ENCODE measurements around the gene RIPK1.
"Not testable (repeated sequence)": the region's sequence is repeated elsewhere in the genome, so short reads cannot be mapped to it uniquely, and the experiment has no call there.

RIPK1 gene

DNA sequence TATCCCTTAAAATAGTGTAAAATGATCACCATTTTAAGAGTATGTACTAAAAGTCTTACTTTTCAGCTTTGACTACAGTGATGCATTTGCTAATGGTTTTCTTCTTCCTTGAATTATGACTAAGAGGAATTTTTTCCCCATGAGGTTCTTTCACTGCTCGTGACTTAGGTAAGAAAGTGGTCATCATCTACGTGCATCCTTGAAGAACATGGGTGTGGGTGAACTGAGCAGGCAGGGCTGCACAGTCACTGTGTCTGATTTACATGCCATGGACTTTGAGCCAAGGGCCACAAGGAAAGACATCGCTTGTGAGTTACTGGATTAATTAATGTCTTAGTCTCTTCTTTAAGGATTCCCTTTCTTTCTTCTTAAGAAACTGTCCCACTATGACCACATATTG, 35.3 kb upstream of the RIPK1 start:
- no peaks in the 10 kb centered on the region for H3K4me1 ChIP-seq (ENCODE audit: insufficient read depth, low read length)
- H3K9ac ChIP-seq (ENCODE audit: low read length), result no peak overlapping the region
- no peak overlapping the region for H3K27ac ChIP-seq (ENCODE audit: low read depth, low read length)

DNA sequence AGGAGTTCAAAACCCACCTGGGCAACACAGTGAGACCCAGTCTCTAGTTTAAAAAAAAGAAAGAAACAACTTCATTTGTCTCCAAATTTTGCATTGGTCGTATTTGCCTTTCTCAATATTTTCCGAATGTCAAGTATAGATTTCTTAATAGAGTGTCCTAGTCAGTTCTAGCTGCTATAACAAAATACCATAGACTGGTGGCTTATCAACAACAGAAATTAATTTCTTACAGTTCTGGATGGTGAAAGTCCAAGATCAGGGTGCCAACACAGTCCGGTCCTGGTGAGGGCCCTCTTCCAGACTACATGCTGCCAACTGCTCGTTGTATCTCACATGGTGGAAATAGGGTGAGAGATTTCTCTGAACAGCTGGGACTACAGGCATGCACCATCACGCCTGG, 34.6 kb upstream of the RIPK1 start:
- Histone ChIP-seq H3K9ac (ENCODE audit: low read length) (no peak overlapping the region), H3K36me3 (ENCODE audit: insufficient read depth, low read length) (no peaks in the 10 kb centered on the region), H3K27ac (ENCODE audit: low read depth, low read length) (no peak overlapping the region)

More for the DNA sequence above, 35.3 kb upstream of the RIPK1 start:
- no peaks in the 10 kb centered on the region for H3K27me3 ChIP-seq (ENCODE audit: control insufficient read depth in 1 of 2, insufficient read depth in 2 of 2, low read length in 2 of 2)
- H3K4me3 ChIP-seq (ENCODE audit: low read depth in 1 of 2, low read length in 2 of 2), result no peak overlapping the region
- H3K9me3 ChIP-seq (ENCODE audit: low read length), result no peaks in the 10 kb centered on the region
- H3K36me3 ChIP-seq (ENCODE audit: insufficient read depth, low read length), result no peaks in the 10 kb centered on the region

DNA sequence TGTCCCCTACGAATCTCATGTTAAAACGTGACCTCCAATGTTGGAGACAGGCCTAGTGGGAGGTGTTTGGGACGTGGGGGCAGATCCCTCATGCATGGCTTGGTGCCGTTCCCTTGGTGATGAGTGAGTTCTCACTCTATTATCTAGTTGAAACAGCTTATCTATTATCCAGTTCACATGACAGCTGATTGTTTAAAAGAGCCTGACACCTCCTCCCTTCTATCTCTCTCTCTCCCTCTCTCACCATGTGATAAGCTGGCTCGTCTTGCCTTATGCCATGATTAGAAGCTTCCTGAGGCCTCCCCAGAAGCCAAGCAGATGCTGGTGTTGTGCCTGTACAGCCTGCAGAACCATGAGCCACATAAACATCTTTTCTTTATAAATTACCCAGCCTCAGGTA, 32.9 kb upstream of the RIPK1 start:
- Histone ChIP-seq H3K27me3 (ENCODE audit: control insufficient read depth in 1 of 2, insufficient read depth in 2 of 2, low read length in 2 of 2) (no peaks in the 10 kb centered on the region), H3K9me3 (ENCODE audit: low read length) (no peaks in the 10 kb centered on the region), H3K36me3 (ENCODE audit: insufficient read depth, low read length) (no peaks in the 10 kb centered on the region), H3K4me1 (ENCODE audit: insufficient read depth, low read length) (no peaks in the 10 kb centered on the region), H3K27ac (ENCODE audit: low read depth, low read length) (no peak overlapping the region), H3K9ac (ENCODE audit: low read length) (no peak overlapping the region), H3K4me3 (ENCODE audit: low read depth in 1 of 2, low read length in 2 of 2) (no peak overlapping the region)

More for the DNA sequence above, 34.6 kb upstream of the RIPK1 start:
- no peak overlapping the region for H3K4me3 ChIP-seq (ENCODE audit: low read depth in 1 of 2, low read length in 2 of 2)
- H3K27me3 ChIP-seq (ENCODE audit: control insufficient read depth in 1 of 2, insufficient read depth in 2 of 2, low read length in 2 of 2), result no peaks in the 10 kb centered on the region
- no peaks in the 10 kb centered on the region for H3K4me1 ChIP-seq (ENCODE audit: insufficient read depth, low read length)
- H3K9me3 ChIP-seq (ENCODE audit: low read length), result no peaks in the 10 kb centered on the region

DNA sequence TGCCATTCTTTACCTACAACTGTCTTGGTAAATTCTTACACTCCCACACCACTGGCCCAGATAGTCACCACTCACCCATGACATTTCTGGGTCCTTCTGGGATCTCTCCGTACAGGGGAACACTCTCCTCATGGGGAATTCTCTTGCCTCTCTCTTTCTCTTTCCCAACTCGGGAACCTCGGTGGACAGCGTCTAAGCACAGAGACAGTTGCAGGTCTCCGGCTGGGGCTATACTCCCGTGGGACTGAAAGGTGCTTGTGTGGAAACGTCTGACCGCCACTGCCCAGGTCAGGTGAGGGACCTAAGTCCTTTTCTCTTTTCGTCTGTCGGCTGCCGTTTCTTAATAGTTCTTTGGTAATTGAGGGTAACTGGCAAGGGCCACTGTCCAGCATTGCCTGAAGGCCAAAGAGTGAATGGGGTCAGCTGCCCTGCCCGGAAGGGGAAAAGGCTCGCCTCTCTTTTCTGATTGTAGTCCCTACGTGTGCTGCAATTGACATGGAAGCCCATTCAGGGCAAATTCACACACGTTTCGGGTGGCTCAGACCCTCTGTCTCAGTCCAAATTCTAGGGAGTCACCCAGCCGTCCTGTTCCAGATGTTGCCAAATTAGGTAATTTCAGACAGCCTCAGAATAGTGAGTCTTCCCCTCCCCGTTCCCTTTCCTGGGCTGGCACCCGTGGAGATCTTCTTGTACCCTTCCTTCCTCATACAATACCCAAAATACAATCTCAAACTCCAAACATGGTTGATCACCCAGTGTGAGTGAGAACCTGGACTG, 31.2 kb upstream of the RIPK1 start:
- no peaks in the 10 kb centered on the region for H3K27me3 ChIP-seq (ENCODE audit: control insufficient read depth in 1 of 2, insufficient read depth in 2 of 2, low read length in 2 of 2)
- H3K27ac ChIP-seq (ENCODE audit: low read depth, low read length), result no peak overlapping the region
- no peaks in the 10 kb centered on the region for H3K4me1 ChIP-seq (ENCODE audit: insufficient read depth, low read length)
- no peak overlapping the region for H3K4me3 ChIP-seq (ENCODE audit: low read depth in 1 of 2, low read length in 2 of 2)
- no peak overlapping the region for H3K9ac ChIP-seq (ENCODE audit: low read length)
- no peaks in the 10 kb centered on the region for H3K36me3 ChIP-seq (ENCODE audit: insufficient read depth, low read length)
- no peaks in the 10 kb centered on the region for H3K9me3 ChIP-seq (ENCODE audit: low read length)

DNA sequence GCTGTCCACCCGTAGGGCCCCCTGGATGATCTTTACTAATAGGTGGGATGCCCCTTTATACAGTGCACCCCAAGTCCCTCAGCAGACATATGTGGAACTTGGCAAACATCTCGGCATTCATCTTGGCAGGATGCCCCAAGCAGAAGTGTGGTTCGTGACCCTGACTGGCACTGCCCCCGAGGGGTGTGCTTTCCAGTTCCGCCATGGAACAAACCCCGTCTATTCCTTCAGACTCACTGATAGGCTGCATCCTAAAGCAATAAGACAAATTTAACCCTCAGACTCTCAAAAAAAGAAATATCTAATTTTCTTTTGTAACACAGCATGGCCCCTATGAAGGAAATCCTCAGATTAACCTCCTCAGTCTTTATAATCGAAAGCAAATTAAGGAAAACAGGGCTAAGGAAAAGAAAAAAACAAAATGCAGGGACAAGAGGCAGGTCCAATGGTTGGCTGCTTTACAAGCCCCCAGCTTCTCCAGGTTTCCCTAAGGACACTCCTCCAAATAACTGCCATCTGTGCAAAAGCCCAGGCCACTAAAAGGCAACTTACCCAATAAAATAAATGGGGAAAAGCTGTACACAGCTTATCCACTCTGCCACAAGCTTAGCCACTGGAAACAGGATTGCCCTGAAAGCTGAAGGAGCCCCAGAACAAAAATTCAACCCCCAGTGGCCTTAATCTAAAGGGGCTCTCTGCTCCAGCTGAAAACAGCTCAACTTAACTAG, 30.5 kb upstream of the RIPK1 start:
- Histone ChIP-seq H3K27ac (ENCODE audit: low read depth, low read length) (no peak overlapping the region), H3K9ac (ENCODE audit: low read length) (no peak overlapping the region), H3K36me3 (ENCODE audit: insufficient read depth, low read length) (no peaks in the 10 kb centered on the region), H3K4me3 (ENCODE audit: low read depth in 1 of 2, low read length in 2 of 2) (no peak overlapping the region), H3K4me1 (ENCODE audit: insufficient read depth, low read length) (no peaks in the 10 kb centered on the region), H3K27me3 (ENCODE audit: control insufficient read depth in 1 of 2, insufficient read depth in 2 of 2, low read length in 2 of 2) (no peaks in the 10 kb centered on the region), H3K9me3 (ENCODE audit: low read length) (no peaks in the 10 kb centered on the region)

DNA sequence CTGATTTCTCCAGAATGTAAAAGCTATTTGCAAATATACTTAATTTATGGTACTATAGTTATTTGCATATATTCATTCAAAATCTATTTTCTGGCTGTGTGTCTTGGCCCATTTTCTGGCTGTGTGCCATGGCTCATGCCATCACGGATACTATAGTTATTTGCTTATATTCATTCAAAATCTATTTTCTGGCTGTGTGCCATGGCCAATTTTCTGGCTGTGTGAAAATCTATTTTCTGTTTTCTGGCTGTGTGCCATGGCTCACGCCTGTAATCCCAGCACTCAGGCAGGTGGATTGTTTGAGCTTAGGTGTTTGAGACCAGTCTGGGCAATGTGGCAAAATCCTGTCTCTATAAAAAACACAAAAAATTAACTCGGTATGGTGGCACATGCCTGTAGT, 28.9 kb upstream of the RIPK1 start:
- Histone ChIP-seq H3K4me1 (ENCODE audit: insufficient read depth, low read length) (no peaks in the 10 kb centered on the region), H3K27me3 (ENCODE audit: control insufficient read depth in 1 of 2, insufficient read depth in 2 of 2, low read length in 2 of 2) (no peaks in the 10 kb centered on the region), H3K4me3 (ENCODE audit: low read depth in 1 of 2, low read length in 2 of 2) (no peak overlapping the region), H3K9ac (ENCODE audit: low read length) (no peak overlapping the region), H3K27ac (ENCODE audit: low read depth, low read length) (no peak overlapping the region), H3K9me3 (ENCODE audit: low read length) (no peaks in the 10 kb centered on the region), H3K36me3 (ENCODE audit: insufficient read depth, low read length) (no peaks in the 10 kb centered on the region)

DNA sequence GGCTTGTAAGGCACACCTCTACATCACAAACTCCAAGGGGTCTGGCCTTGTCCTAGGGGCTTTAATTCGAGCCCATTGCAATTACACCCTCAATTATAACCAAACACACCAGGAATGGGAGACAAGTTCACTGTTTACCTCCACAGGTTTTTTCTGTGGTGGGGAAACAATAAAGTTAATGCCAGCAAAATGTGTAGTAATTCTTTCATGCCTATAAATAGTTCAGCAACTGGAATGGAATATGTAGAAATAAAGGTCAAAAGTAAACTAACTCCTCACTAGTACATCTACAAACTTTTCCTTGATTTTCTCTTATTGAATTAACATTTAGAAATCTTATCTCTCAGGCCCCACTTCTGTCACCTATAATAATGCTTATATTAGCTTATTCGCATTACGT, 27.1 kb upstream of the RIPK1 start:
- no peaks in the 10 kb centered on the region for H3K36me3 ChIP-seq (ENCODE audit: insufficient read depth, low read length)
- no peak overlapping the region for H3K27ac ChIP-seq (ENCODE audit: low read depth, low read length)
- H3K9me3 ChIP-seq (ENCODE audit: low read length), result no peaks in the 10 kb centered on the region
- no peak overlapping the region for H3K4me3 ChIP-seq (ENCODE audit: low read depth in 1 of 2, low read length in 2 of 2)
- H3K4me1 ChIP-seq (ENCODE audit: insufficient read depth, low read length), result no peaks in the 10 kb centered on the region
- no peak overlapping the region for H3K9ac ChIP-seq (ENCODE audit: low read length)
- H3K27me3 ChIP-seq (ENCODE audit: control insufficient read depth in 1 of 2, insufficient read depth in 2 of 2, low read length in 2 of 2), result no peaks in the 10 kb centered on the region

DNA sequence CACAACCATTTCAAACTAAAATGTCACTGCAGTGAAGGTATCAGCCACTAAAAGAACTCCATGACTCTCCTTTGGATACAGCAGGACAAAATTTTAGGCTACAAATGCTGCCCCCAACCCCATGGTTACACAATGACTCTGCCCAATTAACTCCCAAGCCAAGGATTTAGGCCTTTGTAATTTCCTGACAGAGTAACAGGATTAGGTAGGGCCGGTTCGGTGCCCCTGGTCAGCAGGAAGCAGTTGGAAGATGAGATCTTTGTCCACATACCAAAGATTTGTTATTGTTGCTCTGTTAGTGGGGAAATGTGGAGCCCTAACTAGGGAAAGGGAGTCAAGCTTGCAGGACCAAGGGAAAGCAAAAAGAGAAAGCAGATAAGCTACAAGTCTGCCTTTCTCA, 26.7 kb upstream of the RIPK1 start:
- Histone ChIP-seq H3K27me3 (ENCODE audit: control insufficient read depth in 1 of 2, insufficient read depth in 2 of 2, low read length in 2 of 2) (no peaks in the 10 kb centered on the region), H3K27ac (ENCODE audit: low read depth, low read length) (no peak overlapping the region), H3K4me1 (ENCODE audit: insufficient read depth, low read length) (no peaks in the 10 kb centered on the region), H3K9ac (ENCODE audit: low read length) (no peak overlapping the region), H3K9me3 (ENCODE audit: low read length) (no peaks in the 10 kb centered on the region), H3K4me3 (ENCODE audit: low read depth in 1 of 2, low read length in 2 of 2) (no peak overlapping the region), H3K36me3 (ENCODE audit: insufficient read depth, low read length) (no peaks in the 10 kb centered on the region)

DNA sequence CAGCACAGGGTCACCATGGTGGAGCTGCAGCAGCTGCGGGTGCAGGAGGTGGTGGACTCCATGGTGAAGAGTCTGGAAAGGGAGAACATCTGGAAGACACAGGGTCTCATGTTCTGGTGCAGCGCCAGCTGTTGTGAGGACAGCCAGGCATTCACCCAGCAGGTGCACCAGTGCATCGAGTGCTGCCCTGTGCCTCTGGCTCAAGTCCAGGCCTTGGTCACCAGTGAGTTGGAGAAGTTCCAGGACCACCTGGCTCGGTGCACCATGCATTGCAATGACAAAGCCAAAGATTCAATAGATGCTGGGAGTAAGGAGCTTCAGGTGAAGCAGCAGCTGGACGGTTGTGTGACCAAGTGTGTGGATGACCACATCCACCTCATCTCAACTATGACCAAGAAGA, 22.9 kb upstream of the RIPK1 start:
- H3K27me3 ChIP-seq (ENCODE audit: control insufficient read depth in 1 of 2, insufficient read depth in 2 of 2, low read length in 2 of 2), result no peaks in the 10 kb centered on the region
- no peaks in the 10 kb centered on the region for H3K36me3 ChIP-seq (ENCODE audit: insufficient read depth, low read length)
- no peak overlapping the region for H3K4me3 ChIP-seq (ENCODE audit: low read depth in 1 of 2, low read length in 2 of 2)
- no peaks in the 10 kb centered on the region for H3K9me3 ChIP-seq (ENCODE audit: low read length)
- H3K27ac ChIP-seq (ENCODE audit: low read depth, low read length), result no peak overlapping the region
- H3K4me1 ChIP-seq (ENCODE audit: insufficient read depth, low read length), result no peaks in the 10 kb centered on the region
- no peak overlapping the region for H3K9ac ChIP-seq (ENCODE audit: low read length)

DNA sequence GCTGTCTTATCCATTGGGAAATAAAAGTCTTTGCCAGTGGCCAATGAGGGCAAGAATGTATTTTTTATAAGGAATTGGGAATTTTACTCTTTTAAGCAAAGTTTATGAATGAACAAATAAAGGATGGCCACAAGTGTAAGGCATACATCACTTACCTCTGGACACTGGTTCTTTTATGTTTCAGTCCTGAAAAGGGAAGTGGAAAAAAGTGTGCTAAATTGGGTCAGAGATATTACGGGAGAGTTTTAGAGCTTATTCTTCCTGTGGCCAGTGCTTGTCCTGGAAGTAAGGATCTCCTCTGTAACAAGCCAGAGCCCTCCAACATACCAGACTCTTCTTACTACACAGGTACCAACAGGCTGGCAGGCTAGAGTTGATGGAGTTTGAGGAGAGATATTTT, 22.5 kb upstream of the RIPK1 start:
- Histone ChIP-seq H3K27me3 (ENCODE audit: control insufficient read depth in 1 of 2, insufficient read depth in 2 of 2, low read length in 2 of 2) (no peaks in the 10 kb centered on the region), H3K27ac (ENCODE audit: low read depth, low read length) (no peak overlapping the region), H3K4me1 (ENCODE audit: insufficient read depth, low read length) (no peaks in the 10 kb centered on the region), H3K9me3 (ENCODE audit: low read length) (no peaks in the 10 kb centered on the region), H3K9ac (ENCODE audit: low read length) (no peak overlapping the region), H3K4me3 (ENCODE audit: low read depth in 1 of 2, low read length in 2 of 2) (no peak overlapping the region), H3K36me3 (ENCODE audit: insufficient read depth, low read length) (no peaks in the 10 kb centered on the region)

DNA sequence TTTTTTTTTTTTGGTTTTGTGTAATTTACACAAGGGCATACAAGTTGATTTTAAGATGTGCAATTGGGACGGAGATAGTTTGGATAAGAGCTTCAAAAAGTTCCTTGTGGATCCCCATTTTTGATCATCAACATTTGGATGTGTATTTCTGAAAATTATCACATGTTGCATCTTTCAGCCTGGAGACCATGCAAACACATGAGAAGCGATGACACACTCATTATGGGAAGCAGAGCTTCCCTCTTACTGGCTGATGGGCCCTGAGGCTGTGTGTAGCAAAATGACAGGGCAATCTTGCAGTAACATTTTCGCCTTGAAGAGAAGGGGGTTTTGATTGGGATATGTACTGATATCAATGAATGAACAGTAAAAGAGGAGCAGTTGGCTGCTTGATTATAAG, 22.0 kb upstream of the RIPK1 start:
- Histone ChIP-seq H3K27ac (ENCODE audit: low read depth, low read length) (no peak overlapping the region), H3K4me1 (ENCODE audit: insufficient read depth, low read length) (no peaks in the 10 kb centered on the region), H3K27me3 (ENCODE audit: control insufficient read depth in 1 of 2, insufficient read depth in 2 of 2, low read length in 2 of 2) (no peaks in the 10 kb centered on the region), H3K36me3 (ENCODE audit: insufficient read depth, low read length) (no peaks in the 10 kb centered on the region), H3K9me3 (ENCODE audit: low read length) (no peaks in the 10 kb centered on the region), H3K4me3 (ENCODE audit: low read depth in 1 of 2, low read length in 2 of 2) (no peak overlapping the region), H3K9ac (ENCODE audit: low read length) (no peak overlapping the region)

DNA sequence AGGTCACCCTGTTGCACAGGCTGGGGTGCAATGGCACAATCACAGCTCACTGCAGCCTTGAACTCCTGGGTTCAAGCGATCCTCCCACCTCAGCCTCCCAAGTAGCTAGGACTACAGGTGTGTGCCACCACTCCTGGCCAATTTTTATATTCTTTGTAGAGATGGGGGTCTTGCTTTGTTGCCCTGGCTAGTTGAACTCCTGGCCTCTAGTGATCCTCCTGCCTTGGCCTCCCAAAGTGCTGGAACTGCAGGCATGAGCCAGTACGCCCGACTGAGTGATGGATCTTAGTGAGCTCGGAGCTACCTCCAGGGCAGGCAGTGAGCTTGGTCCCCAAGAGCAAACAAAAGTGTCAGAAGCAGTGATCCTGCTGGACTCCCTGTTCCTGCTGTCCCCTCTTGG, 20.3 kb upstream of the RIPK1 start:
- H3K27ac ChIP-seq (ENCODE audit: low read depth, low read length); H3K27me3 ChIP-seq (ENCODE audit: control insufficient read depth in 1 of 2, insufficient read depth in 2 of 2, low read length in 2 of 2); H3K9ac ChIP-seq (ENCODE audit: low read length); H3K36me3 ChIP-seq (ENCODE audit: insufficient read depth, low read length); H3K4me3 ChIP-seq (ENCODE audit: low read depth in 1 of 2, low read length in 2 of 2); H3K9me3 ChIP-seq (ENCODE audit: low read length); H3K4me1 ChIP-seq (ENCODE audit: insufficient read depth, low read length): not testable (repeated sequence)
